HepG2 (cell line): ENCODE data around the gene THOC7. TPM values are rescaled to one million over a fixed set of nuclear protein-coding genes. Genes with fewer than 3 reads are reported as not detected.

ENCODE experiments used
- FOXP1 ChIP-seq, 2 experiments: fragments of 450-650 bp in 1 of 2; IDR thresholded peaks; 2 replicates each; pipeline ENCODE4 v1.6.1; 2017 to 2018; ENCODE audit warnings: antibody characterized with exemption in 1 of 2
- KDM6A ChIP-seq: IDR thresholded peaks from 2 replicates; pipeline ENCODE4 v1.6.1; 2016; ENCODE audit warnings: low read depth
- KMT2B ChIP-seq: IDR thresholded peaks from 2 replicates; pipeline ENCODE4 v1.6.1; 2016; ENCODE audit warnings: missing genetic modification reagents, missing compliant biosample characterization
- MBNL3 ChIP-seq: fragments of 250-450 bp; sonication (Bioruptor Pico); conservative IDR thresholded peaks from 2 replicates; pipeline ENCODE4 v1.8.0; 2022; ENCODE audit warnings: mild to moderate bottlenecking, inconsistent platforms
- MXD3 ChIP-seq: IDR thresholded peaks from 2 replicates; pipeline ENCODE4 v1.6.1; 2016; ENCODE audit warnings: mild to moderate bottlenecking, missing biosample characterization, missing genetic modification reagents
- SMYD3 ChIP-seq: sonication (generic); formaldehyde crosslinking; IDR thresholded peaks from 2 replicates; pipeline ENCODE4 v1.8.1; 2023; ENCODE audit warnings: mild to moderate bottlenecking, missing genetic modification reagents
- TP53 ChIP-seq: sonication (generic); formaldehyde crosslinking; conservative IDR thresholded peaks from 2 replicates; pipeline ENCODE4 v1.4.0; 2020; ENCODE audit warnings: missing genetic modification reagents
- ZBED4 ChIP-seq: sonication (generic); formaldehyde crosslinking; IDR thresholded peaks from 2 replicates; pipeline ENCODE4 v1.4.0; 2020; ENCODE audit warnings: missing genetic modification reagents, borderline replicate concordance
- ZBTB20 ChIP-seq: sonication (generic); formaldehyde crosslinking; IDR thresholded peaks from 2 replicates; pipeline ENCODE4 v1.8.1; 2023; ENCODE audit warnings: missing genetic modification reagents, low read depth, mild to moderate bottlenecking, borderline replicate concordance
- ZNF20 ChIP-seq: sonication (generic); formaldehyde crosslinking; IDR thresholded peaks from 2 replicates; pipeline ENCODE4 v1.4.0; 2020; ENCODE audit warnings: mild to moderate bottlenecking, moderate library complexity, missing genetic modification reagents
- ZNF333 ChIP-seq: sonication (generic); formaldehyde crosslinking; IDR thresholded peaks from 2 replicates; pipeline ENCODE4 v1.4.0; 2020; ENCODE audit warnings: mild to moderate bottlenecking, missing genetic modification reagents, borderline replicate concordance
- ZNF446 ChIP-seq: sonication (generic); formaldehyde crosslinking; IDR thresholded peaks from 2 replicates; pipeline ENCODE4 v1.5.0; 2020; ENCODE audit warnings: mild to moderate bottlenecking, missing genetic modification reagents
- ZNF839 ChIP-seq: sonication (generic); formaldehyde crosslinking; IDR thresholded peaks from 2 replicates; pipeline ENCODE4 v1.4.0; 2020; ENCODE audit warnings: missing genetic modification reagents, mild to moderate bottlenecking, borderline replicate concordance
- polyA plus RNA-seq, 8 experiments: library from polyadenylated mRNA; depleted of rRNA in 3 of 8; stranded (reverse) in 7 of 8; unstranded in 1 of 8; fragments of >200 nt; fragmentation: Illumina TruSeq in 4 of 8; extraction: Trizol in 4 of 8; gene quantifications; 2 replicates each; pipeline versions ENCODE4 v1.2.1 to v1.2.3, GENCODE V29; 2011 to 2016; ENCODE audit warnings: low read depth in 4 of 8, missing spikeins in 1 of 8, mixed read lengths in 1 of 8; ENCODE audit not compliant: insufficient read depth in 1 of 8
- total RNA-seq, 5 experiments: library from RNA; depleted of rRNA; stranded (reverse); fragments of >200 nt; fragmentation: Illumina TruSeq; extraction: Trizol; gene quantifications; 2 replicates each; pipeline ENCODE4 v1.2.3, GENCODE V29; 2016; ENCODE audit warnings: low read depth in 1 of 5
- TF ChIP-seq, protein P1 (sequence below): IDR thresholded peaks from 2 replicates; pipeline ENCODE4 v1.6.1; 2016; ENCODE audit warnings: mild to moderate bottlenecking
- TF ChIP-seq, protein P2 (sequence below): sonication (generic); formaldehyde crosslinking; IDR thresholded peaks from 2 replicates; pipeline ENCODE4 v1.9.0; 2021; ENCODE audit warnings: missing genetic modification reagents, borderline replicate concordance
- TF ChIP-seq, protein P3 (sequence below): sonication (generic); formaldehyde crosslinking; conservative IDR thresholded peaks from 2 replicates; pipeline ENCODE4 v1.8.1; 2023; ENCODE audit warnings: missing genetic modification reagents
- TF ChIP-seq, protein P4 (sequence below): fragments of 450-650 bp; IDR thresholded peaks from 2 replicates; pipeline ENCODE4 v1.6.1; 2017

THOC7 gene
- total and polyA plus RNA-seq, 2 of the 13 experiments (the other 11 are each of a cell fraction or from before 2014, with no cell fraction given) = 32.8 to 63.5 TPM

GRCh38 chr3:63864008-63864964 is 681 bp upstream of the THOC7 start (continued):
- TF ChIP-seq ZNF333 (CRISPR knock-in tag) (0 out of 2 replicates have a peak, but pooled peaks have one; percentile 55), ZNF20 (CRISPR knock-in tag) (no peak), TP53 (CRISPR knock-in tag) (no peak), MXD3 (CRISPR knock-in tag) (no peak), ZNF839 (CRISPR knock-in tag) (no peak), ZNF446 (CRISPR knock-in tag) (no peak), KMT2B (peak; percentile 76; the same call in 1 of the 2 replicates), ZBTB20 (no peak), MBNL3 (CRISPR knock-in tag) (no peak), ZBED4 (CRISPR knock-in tag) (no peak), KDM6A (CRISPR knock-in tag) (no peak), FOXP1 (IDR thresholded peaks at IDR 0.05) (no peak), FOXP1 (CRISPR knock-in tag; IDR thresholded peaks at IDR 0.05) (no peak), SMYD3 (CRISPR knock-in tag) (no peak)
- TF ChIP-seq, protein P1, sequence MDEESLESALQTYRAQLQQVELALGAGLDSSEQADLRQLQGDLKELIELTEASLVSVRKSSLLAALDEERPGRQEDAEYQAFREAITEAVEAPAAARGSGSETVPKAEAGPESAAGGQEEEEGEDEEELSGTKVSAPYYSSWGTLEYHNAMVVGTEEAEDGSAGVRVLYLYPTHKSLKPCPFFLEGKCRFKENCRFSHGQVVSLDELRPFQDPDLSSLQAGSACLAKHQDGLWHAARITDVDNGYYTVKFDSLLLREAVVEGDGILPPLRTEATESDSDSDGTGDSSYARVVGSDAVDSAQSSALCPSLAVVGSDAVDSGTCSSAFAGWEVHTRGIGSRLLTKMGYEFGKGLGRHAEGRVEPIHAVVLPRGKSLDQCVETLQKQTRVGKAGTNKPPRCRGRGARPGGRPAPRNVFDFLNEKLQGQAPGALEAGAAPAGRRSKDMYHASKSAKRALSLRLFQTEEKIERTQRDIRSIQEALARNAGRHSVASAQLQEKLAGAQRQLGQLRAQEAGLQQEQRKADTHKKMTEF (CRISPR knock-in tag) = peak; percentile 55; the same call in 1 of the 2 replicates
- TF ChIP-seq, protein P2, sequence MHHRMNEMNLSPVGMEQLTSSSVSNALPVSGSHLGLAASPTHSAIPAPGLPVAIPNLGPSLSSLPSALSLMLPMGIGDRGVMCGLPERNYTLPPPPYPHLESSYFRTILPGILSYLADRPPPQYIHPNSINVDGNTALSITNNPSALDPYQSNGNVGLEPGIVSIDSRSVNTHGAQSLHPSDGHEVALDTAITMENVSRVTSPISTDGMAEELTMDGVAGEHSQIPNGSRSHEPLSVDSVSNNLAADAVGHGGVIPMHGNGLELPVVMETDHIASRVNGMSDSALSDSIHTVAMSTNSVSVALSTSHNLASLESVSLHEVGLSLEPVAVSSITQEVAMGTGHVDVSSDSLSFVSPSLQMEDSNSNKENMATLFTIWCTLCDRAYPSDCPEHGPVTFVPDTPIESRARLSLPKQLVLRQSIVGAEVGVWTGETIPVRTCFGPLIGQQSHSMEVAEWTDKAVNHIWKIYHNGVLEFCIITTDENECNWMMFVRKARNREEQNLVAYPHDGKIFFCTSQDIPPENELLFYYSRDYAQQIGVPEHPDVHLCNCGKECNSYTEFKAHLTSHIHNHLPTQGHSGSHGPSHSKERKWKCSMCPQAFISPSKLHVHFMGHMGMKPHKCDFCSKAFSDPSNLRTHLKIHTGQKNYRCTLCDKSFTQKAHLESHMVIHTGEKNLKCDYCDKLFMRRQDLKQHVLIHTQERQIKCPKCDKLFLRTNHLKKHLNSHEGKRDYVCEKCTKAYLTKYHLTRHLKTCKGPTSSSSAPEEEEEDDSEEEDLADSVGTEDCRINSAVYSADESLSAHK (CRISPR knock-in tag) = no peak
- TF ChIP-seq, protein P3, sequence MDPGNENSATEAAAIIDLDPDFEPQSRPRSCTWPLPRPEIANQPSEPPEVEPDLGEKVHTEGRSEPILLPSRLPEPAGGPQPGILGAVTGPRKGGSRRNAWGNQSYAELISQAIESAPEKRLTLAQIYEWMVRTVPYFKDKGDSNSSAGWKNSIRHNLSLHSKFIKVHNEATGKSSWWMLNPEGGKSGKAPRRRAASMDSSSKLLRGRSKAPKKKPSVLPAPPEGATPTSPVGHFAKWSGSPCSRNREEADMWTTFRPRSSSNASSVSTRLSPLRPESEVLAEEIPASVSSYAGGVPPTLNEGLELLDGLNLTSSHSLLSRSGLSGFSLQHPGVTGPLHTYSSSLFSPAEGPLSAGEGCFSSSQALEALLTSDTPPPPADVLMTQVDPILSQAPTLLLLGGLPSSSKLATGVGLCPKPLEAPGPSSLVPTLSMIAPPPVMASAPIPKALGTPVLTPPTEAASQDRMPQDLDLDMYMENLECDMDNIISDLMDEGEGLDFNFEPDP = no peak
- TF ChIP-seq, protein P4, sequence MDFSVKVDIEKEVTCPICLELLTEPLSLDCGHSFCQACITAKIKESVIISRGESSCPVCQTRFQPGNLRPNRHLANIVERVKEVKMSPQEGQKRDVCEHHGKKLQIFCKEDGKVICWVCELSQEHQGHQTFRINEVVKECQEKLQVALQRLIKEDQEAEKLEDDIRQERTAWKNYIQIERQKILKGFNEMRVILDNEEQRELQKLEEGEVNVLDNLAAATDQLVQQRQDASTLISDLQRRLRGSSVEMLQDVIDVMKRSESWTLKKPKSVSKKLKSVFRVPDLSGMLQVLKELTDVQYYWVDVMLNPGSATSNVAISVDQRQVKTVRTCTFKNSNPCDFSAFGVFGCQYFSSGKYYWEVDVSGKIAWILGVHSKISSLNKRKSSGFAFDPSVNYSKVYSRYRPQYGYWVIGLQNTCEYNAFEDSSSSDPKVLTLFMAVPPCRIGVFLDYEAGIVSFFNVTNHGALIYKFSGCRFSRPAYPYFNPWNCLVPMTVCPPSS = no peak
